Measurements from ENCODE around the gene CRELD2.

DNA sequence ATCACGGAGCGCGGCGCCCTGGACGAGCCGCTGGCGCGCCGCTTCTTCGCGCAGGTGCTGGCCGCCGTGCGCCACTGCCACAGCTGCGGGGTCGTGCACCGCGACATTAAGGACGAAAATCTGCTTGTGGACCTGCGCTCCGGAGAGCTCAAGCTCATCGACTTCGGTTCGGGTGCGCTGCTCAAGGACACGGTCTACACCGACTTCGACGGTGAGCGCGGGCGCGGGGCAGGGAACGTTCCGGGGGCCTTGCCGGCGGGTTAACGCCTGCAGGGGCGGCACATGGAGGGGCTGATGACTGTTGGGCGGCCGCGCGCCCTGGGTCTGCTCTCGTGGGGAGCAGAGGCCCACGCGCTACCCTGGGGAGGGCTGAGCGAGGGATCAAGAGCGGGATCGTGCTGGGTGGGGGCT lies 43.2 kb downstream of the CRELD2 start:
- TF ChIP-seq, protein P1, sequence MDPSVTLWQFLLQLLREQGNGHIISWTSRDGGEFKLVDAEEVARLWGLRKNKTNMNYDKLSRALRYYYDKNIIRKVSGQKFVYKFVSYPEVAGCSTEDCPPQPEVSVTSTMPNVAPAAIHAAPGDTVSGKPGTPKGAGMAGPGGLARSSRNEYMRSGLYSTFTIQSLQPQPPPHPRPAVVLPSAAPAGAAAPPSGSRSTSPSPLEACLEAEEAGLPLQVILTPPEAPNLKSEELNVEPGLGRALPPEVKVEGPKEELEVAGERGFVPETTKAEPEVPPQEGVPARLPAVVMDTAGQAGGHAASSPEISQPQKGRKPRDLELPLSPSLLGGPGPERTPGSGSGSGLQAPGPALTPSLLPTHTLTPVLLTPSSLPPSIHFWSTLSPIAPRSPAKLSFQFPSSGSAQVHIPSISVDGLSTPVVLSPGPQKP (IDR thresholded peaks at IDR 0.05; ENCODE audit: borderline replicate concordance, low read depth, low read length) = no peak
- TF ChIP-seq, protein P2, sequence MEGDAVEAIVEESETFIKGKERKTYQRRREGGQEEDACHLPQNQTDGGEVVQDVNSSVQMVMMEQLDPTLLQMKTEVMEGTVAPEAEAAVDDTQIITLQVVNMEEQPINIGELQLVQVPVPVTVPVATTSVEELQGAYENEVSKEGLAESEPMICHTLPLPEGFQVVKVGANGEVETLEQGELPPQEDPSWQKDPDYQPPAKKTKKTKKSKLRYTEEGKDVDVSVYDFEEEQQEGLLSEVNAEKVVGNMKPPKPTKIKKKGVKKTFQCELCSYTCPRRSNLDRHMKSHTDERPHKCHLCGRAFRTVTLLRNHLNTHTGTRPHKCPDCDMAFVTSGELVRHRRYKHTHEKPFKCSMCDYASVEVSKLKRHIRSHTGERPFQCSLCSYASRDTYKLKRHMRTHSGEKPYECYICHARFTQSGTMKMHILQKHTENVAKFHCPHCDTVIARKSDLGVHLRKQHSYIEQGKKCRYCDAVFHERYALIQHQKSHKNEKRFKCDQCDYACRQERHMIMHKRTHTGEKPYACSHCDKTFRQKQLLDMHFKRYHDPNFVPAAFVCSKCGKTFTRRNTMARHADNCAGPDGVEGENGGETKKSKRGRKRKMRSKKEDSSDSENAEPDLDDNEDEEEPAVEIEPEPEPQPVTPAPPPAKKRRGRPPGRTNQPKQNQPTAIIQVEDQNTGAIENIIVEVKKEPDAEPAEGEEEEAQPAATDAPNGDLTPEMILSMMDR (conservative IDR thresholded peaks at IDR 0.05; ENCODE audit: low read depth, low read length) = no peak
- no peak for TF ChIP-seq RFX5 (IDR thresholded peaks at IDR 0.05; ENCODE audit: low read depth, low read length)
- no peak for TF ChIP-seq CEBPB (IDR thresholded peaks at IDR 0.05; ENCODE audit: low read depth, low read length)
- TF ChIP-seq FOS (IDR thresholded peaks at IDR 0.05; ENCODE audit: low read depth, low read length) = no peak

Measured in IMR-90 (cell line).